Duodenal mucosa (tissue), 2 donors: ENCODE data around the gene EIF6.
A peak's percentile ranks its signal among the peaks of the same experiment; 100 is the strongest.
"Not testable (repeated sequence)": the region's sequence is repeated elsewhere in the genome, so short reads cannot be mapped to it uniquely, and the experiment has no call there.

ENCODE experiments used
- H3K27ac ChIP-seq: one replicate; pipeline ENCODE4 v1.7.0; 2013; ENCODE audit warnings: low read depth, low read length
- H3K27me3 ChIP-seq, 2 donors: one replicate each; pipeline ENCODE4 v1.7.0; 2013; ENCODE audit warnings: low read length in 2 of 2, control low read depth in 1 of 2; ENCODE audit not compliant: insufficient read depth in 2 of 2, control insufficient read depth in 1 of 2
- H3K36me3 ChIP-seq, 2 donors: one replicate each; pipeline ENCODE4 v1.7.0; 2013; ENCODE audit warnings: low read length in 2 of 2, control low read depth in 1 of 2; ENCODE audit not compliant: insufficient read depth in 2 of 2, control insufficient read depth in 1 of 2
- H3K4me1 ChIP-seq, 2 donors: one replicate each; pipeline ENCODE4 v1.7.0; 2013; ENCODE audit warnings: low read length in 2 of 2, control low read depth in 1 of 2; ENCODE audit not compliant: insufficient read depth in 2 of 2, control insufficient read depth in 1 of 2
- H3K4me3 ChIP-seq, 2 donors: one replicate each; pipeline ENCODE4 v1.7.0; 2013; ENCODE audit warnings: low read length in 2 of 2, low read depth in 1 of 2
- H3K9ac ChIP-seq, 2 donors: one replicate each; pipeline ENCODE4 v1.7.0; 2013; ENCODE audit warnings: low read length in 2 of 2, low read depth in 1 of 2
- H3K9me3 ChIP-seq, 2 donors: one replicate each; pipeline ENCODE4 v1.7.0; 2013; ENCODE audit warnings: low read length in 2 of 2, control low read depth in 1 of 2; ENCODE audit not compliant: control insufficient read depth in 1 of 2

The EIF6 gene

DNA sequence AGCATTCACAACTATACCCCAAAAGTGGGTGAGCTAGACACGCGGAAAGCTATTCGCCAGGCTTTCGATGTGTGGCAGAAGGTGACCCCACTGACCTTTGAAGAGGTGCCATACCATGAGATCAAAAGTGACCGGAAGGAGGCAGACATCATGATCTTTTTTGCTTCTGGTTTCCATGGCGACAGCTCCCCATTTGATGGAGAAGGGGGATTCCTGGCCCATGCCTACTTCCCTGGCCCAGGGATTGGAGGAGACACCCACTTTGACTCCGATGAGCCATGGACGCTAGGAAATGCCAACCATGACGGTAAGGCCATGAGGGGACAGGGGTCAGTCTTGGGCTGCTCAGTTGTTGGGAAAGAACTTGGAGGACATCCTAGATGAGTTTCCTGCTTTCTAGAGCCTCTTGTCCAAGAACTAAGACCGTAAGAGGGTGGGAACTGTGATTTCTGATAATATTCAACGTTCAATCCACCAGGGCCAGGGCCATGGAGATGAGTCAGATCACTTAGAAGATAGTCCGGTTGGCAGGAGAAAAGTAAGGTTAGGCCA is 30.0 kb downstream of the EIF6 start:
- Histone ChIP-seq H3K9me3 (no peaks in the 10 kb centered on the region), H3K4me1 (peaks cover 31 to 36% of the 10 kb centered on the region in 2 donors), H3K9ac (no peak overlapping the region), H3K27ac (no peak overlapping the region), H3K4me3 (no peak overlapping the region), H3K36me3 (peaks cover 0 to 4% of the 10 kb centered on the region in 2 donors), H3K27me3 (no peaks in the 10 kb centered on the region)

DNA sequence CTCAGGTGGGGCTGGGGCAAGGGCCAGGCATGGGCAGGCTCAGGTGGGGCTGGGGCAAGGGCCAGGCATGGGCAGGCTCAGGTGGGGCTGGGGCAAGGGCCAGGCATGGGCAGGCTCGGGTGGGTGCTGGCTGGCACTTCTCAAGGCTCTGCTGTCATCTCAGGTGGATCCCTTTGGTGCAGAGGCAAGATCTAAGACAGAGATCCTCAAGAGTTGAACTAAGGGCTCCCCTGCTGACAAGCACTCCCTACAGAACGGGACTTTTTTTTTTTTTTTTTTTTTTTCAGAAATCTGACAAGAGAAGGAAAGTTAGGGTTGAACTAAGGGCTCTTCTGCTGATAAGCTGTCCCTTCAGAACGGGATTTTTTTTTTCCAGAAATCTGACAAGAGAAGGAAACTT is 31.6 kb downstream of the EIF6 start:
- Histone ChIP-seq H3K4me1 (peaks cover 31% of the 10 kb centered on the region in 2 donors), H3K27ac (no peak overlapping the region), H3K27me3 (no peaks in the 10 kb centered on the region), H3K4me3 (no peak overlapping the region), H3K9ac (no peak overlapping the region), H3K9me3 (no peaks in the 10 kb centered on the region), H3K36me3 (peaks cover 0 to 4% of the 10 kb centered on the region in 2 donors)

DNA sequence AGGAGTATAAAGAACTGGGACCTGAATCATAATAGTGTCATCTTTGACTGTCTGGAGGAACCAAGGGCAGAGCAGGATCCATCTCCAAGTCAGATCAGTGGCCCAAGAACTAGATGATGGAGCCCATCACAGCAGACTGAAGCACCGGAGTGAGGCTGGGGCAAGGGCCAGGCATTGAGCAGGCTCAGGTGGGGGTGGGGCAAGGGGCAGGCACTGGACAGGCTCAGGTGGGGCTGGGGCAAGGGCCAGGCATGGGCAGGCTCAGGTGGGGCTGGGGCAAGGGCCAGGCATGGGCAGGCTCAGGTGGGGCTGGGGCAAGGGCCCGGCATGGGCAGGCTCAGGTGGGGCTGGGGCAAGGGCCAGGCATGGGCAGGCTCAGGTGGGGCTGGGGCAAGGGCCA is 32.0 kb downstream of the EIF6 start:
- H3K27ac ChIP-seq, result peak overlapping the region; percentile 36
- H3K9ac ChIP-seq, result peak overlapping the region; percentile 8 to 21
- H3K4me1 ChIP-seq, result peaks cover 27 to 28% of the 10 kb centered on the region in 2 donors
- not testable (repeated sequence) for H3K9me3 ChIP-seq, H3K36me3 ChIP-seq, H3K27me3 ChIP-seq
- peak overlapping the region in 1 of 2 donors; percentile 26 for H3K4me3 ChIP-seq

DNA sequence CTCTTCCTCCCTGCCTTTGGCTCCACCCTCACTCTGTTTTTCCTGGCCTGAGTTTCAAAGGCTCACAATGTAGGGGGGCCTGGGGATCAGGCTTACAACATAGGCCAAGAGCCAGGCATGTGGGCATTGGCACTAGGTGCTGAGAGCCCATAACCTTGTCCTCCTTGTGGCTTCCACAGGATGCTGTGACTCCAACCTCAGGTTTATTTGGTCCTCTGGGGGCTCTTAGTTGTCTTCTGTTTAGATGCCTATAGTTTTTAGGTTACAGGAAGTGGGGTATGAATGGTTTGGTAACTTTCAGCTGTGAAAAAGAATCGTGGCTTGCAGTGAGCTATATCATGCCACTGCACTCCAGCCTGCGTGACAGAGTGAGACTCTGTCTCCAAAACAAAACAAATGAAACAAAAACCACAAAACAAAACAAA is 32.5 kb downstream of the EIF6 start:
- Histone ChIP-seq H3K9me3 (no peaks in the 10 kb centered on the region), H3K36me3 (peaks cover 0 to 4% of the 10 kb centered on the region in 2 donors), H3K27ac (peak overlapping the region; percentile 30), H3K9ac (peak overlapping the region; percentile 8 to 21), H3K27me3 (no peaks in the 10 kb centered on the region), H3K4me1 (peaks cover 22% of the 10 kb centered on the region in 2 donors), H3K4me3 (peak overlapping the region; percentile 26 to 41)

DNA sequence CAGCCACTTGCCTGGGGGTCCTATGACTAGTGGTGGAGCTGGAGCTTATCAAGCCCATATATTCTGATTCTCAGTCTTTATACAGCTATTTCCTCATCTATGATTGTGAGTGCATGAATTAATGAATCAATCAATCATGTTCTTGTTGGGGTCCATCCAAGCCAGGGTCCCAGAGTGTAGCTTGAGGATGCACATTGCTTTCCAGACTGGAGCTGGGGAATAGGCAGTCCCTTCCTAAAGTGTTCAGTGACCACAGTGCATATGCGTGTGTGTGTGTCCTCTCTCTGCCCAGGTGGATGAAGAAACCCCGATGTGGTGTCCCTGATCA is 33.0 kb downstream of the EIF6 start:
- H3K9ac ChIP-seq, result peak overlapping the region in 1 of 2 donors; percentile 8
- H3K27ac ChIP-seq, result peak overlapping the region; percentile 30
- H3K27me3 ChIP-seq, result no peaks in the 10 kb centered on the region
- H3K4me1 ChIP-seq, result peaks cover 18% of the 10 kb centered on the region in 2 donors
- peaks cover 0 to 4% of the 10 kb centered on the region in 2 donors for H3K36me3 ChIP-seq
- no peaks in the 10 kb centered on the region for H3K9me3 ChIP-seq
- peak overlapping the region in 1 of 2 donors; percentile 41 for H3K4me3 ChIP-seq

DNA sequence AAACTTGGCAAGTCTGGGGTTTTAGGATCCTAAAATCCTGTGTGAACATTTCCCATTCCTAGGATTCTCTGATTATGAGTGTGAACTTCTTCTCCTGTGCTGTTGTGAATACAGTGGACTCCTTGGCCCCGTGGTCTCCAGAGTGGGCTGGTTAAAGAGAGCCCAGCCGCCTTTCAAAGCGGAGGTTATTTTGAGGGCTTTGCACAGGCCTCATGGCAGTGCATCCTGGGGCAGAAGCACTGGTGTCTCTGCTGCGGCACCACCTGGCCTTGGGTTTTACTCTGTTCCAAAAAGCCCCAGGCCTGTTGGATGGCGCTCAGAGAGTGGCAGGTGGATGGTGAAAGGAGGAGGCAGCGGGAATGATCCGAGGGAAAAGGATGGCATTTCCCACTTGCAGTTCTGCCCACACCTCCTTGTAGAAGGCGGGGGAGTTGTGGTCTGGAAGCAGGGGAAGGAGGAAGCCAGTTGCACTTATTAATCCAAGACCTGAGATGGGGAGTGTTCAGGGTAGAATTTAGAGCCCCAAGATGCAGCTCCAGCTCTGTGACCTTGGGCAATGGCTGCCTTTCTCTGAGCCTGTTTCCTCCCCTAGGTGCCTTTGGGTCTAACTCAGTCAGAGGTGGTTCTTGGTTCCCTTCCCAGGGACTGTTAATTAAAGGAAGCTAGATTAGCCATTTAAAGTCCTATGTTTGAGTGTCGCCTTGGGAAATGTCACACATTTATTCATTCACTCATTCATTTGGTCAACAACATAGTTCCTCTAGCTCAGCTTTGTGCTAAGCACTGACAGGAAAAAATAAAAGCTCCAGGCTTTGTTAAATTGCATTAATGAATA is 35.7 kb downstream of the EIF6 start:
- no peak overlapping the region for H3K9ac ChIP-seq
- H3K36me3 ChIP-seq, result no peaks in the 10 kb centered on the region

DNA sequence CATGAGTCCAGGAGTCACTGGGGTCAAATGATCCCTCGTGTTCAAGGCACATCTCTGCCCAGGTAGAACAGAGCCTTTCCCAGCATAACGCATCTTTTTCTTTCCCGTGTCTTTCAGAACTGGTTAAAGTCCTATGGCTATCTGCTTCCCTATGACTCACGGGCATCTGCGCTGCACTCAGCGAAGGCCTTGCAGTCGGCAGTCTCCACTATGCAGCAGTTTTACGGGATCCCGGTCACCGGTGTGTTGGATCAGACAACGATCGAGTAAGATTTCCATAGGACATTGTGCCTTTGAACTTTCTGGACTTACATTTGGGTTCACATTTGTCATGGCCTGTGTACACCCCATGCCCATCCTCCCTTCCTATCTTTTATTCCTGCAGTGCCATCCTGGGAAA is 37.8 kb downstream of the EIF6 start:
- Histone ChIP-seq H3K9ac (no peak overlapping the region), H3K27ac (no peak overlapping the region), H3K4me3 (no peak overlapping the region), H3K36me3 (no peaks in the 10 kb centered on the region), H3K27me3 (no peaks in the 10 kb centered on the region), H3K4me1 (peaks cover 4 to 6% of the 10 kb centered on the region in 2 donors), H3K9me3 (no peaks in the 10 kb centered on the region)

More for the DNA sequence above, 35.7 kb downstream of the EIF6 start:
- no peak overlapping the region for H3K4me3 ChIP-seq
- no peaks in the 10 kb centered on the region for H3K27me3 ChIP-seq
- peaks cover 18% of the 10 kb centered on the region in 2 donors for H3K4me1 ChIP-seq
- no peak overlapping the region for H3K27ac ChIP-seq
- H3K9me3 ChIP-seq, result no peaks in the 10 kb centered on the region

DNA sequence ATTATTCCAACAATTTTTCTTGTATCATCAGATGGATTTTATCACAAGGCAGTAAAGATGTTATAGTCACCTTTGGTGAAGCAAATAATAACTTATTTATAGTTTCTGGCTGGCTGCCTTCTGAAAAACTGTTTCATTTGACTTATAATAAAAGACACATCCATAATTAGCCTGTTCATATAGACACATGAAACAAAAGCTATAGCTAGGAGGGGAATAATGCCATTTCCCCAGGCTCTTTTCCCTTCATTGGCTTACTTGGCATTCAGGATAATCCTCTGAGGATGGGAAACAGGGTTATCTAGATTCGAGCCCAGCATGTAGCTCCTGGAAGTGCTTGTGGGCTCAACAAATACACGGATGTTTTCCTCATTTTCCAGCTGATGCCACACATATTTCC is 40.6 kb downstream of the EIF6 start:
- Histone ChIP-seq H3K9ac (no peak overlapping the region), H3K27me3 (no peaks in the 10 kb centered on the region), H3K9me3 (no peaks in the 10 kb centered on the region), H3K4me3 (no peak overlapping the region), H3K36me3 (no peaks in the 10 kb centered on the region), H3K4me1 (no peaks in the 10 kb centered on the region), H3K27ac (no peak overlapping the region)

DNA sequence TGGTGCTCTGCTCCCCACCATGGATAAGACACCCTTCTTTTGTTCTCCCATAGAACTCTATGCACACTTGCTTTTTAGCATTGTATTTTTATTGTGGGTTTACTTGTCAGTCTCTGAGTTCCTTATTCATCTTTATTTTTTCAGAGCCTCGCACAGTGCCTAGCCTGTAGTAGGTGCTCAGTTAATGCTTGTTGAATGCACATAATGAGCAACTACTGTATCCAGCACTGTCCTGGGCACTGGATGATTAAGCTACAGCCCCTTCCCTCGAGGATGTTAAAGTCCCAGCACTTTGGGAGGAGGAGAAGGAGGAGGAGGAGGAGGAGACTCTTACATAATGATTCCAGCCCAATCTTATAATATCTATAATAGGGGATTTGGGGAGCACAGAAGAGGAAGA is 41.3 kb downstream of the EIF6 start:
- H3K36me3 ChIP-seq, result no peaks in the 10 kb centered on the region
- no peak overlapping the region for H3K4me3 ChIP-seq
- H3K9me3 ChIP-seq, result no peaks in the 10 kb centered on the region
- H3K9ac ChIP-seq, result no peak overlapping the region
- no peaks in the 10 kb centered on the region for H3K27me3 ChIP-seq
- H3K4me1 ChIP-seq, result no peaks in the 10 kb centered on the region
- no peak overlapping the region for H3K27ac ChIP-seq

DNA sequence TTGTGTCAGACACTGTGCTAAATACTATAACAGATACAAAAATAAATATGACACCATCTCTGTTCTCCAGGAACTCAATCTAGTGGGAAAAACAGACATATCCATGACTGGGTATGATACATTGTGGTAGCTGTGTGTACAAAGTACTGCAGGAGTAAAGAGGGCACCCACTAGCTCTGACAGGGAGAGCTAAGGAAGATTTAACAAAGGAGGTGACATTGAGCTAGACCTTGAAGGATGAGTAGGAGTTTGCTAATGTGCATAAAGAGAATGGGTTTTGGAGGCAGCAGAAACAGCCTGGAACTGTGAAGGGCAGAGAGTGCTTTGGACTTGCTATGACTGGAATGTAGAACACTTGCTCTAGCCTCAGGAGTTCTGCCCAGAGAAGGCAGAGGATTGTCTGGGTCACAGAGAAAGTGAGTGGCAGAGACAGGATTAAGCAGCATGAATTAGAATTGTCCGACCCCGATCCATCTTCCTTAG is 43.7 kb downstream of the EIF6 start:
- no peaks in the 10 kb centered on the region for H3K4me1 ChIP-seq
- H3K4me3 ChIP-seq, result no peak overlapping the region
- no peaks in the 10 kb centered on the region for H3K27me3 ChIP-seq
- no peaks in the 10 kb centered on the region for H3K9me3 ChIP-seq
- H3K27ac ChIP-seq, result no peak overlapping the region
- H3K9ac ChIP-seq, result no peak overlapping the region
- H3K36me3 ChIP-seq, result no peaks in the 10 kb centered on the region
